HG02852 (cell line): ENCODE measurements around the gene BBS9.

ENCODE experiments used
- ATAC-seq: cut with Tn5 transposase; IDR thresholded peaks from one replicate; pipeline ENCODE4 v1.9.1; 2021; ENCODE audit warnings: mild to moderate bottlenecking, moderate library complexity; ENCODE audit not compliant: unreplicated experiment

The BBS9 gene

DNA sequence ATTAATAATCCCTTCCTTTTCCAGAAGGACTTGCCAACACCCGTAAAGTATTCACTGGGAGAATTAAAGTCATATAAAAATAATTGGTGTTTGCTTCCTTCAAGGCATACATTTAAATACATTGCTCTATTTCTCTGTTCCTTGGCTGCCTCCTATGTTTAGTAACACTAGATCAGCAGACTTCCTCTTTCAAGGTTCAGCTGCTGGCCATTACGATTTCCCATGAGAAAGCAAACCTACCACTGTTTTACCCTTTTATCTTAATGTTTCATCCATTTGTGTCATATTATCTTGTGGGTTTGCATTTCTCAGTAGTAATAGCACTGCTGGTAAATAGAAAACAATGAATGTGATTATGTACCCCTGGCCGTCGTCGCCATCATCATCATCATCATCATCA, 462.1 kb downstream of the BBS9 start:
- no peak for ATAC-seq

DNA sequence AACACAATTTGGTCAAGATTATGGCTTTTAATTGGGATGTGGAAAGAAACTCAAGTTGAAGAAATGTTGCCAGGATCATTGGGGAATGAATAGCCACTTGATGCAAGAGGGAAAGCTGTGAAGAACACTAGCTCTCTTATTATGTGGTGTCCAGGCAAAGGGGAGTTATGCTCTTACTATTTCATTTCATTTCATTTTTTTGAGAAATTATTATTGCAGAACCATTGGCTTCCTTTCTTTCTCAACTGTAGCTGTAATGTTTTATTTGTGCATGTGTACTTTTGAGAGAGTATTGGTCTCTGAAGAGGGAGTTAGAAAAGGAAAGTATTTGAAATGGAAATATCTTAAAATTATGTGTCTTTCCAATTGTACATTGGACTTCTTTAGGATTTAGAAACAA, 463.4 kb downstream of the BBS9 start:
- no peak for ATAC-seq

DNA sequence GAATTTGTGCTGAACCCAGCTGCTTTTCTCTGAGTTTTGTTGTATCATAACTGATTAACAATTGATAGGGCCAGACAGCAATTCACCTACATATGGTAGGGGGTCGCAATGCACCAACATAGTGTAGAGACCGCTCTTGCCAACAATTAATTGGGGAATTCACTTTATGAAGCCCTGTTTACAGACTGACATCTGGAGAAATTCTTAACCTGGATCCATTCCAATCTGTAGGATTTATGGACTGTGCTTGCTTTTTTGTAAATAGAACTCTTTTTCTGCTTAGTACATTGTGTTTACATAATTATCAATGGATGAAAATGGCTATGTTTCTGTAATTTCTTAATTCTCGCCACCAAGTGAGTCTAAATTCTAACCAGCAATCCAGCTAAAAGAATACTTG, 464.2 kb downstream of the BBS9 start:
- ATAC-seq = no peak

DNA sequence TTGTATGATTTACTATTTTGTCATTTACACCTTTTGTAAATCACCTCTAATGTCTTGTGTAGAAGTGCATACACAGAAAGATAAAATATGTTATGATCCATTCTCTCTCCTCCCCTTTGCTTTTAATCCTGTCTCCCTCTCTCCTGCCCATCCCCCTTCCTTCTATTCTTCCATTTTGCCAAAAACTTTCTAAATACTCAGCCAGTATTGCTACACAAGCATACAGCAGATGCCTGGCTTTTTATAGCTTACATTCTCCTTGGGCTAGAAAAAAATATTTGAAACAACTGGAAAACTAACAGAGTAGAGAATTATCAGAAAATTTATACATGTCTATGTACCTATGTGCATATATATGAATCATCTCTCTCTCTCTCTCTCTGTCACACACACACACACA, 467.3 kb downstream of the BBS9 start:
- no peak for ATAC-seq

GRCh38 chr7:33597181-33597580, 467.8 kb downstream of the BBS9 start:
- ATAC-seq = no peak

GRCh38 chr7:33601101-33601500, 471.7 kb downstream of the BBS9 start:
- ATAC-seq = no peak

DNA sequence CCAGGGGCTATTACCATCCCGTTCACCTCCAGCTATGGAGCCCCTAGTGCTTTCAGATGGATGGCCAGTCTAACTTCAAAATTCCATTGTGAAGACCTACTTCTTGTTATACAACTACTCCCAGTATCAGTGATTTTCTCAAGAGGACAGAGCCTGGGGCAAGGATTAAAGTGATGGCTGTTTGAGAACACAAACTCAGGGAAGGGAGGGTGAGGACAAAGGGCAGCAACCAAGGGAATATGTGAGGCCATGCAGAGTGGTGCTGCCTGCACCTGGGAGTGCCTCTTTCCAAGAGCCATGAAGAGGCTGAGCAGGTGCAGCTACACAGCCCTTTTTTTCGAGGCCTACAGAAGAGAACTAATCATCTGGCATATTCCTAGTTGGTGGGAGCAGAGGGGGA, 472.5 kb downstream of the BBS9 start:
- ATAC-seq = no peak

GRCh38 chr7:33604056-33604455, 474.7 kb downstream of the BBS9 start:
- no peak for ATAC-seq

DNA sequence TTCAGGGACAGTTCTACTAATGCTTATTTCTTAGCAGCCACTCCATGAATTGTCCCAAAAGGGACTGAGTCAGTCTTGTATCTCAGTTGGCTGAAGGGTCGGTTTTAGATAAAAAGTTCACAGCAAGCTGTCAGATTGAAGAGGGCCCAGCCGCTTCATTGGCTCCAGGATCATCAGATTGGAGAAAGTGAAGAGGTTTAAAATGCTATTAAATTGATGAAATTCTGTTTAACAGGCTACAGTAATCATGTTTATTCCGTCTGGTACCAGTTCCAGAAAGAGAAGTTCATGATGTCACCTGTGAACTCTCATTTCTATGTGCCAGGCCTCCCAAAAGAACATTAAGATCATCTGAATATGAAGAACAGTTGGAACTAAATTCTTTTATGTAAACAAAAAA, 481.6 kb downstream of the BBS9 start:
- ATAC-seq = no peak

DNA sequence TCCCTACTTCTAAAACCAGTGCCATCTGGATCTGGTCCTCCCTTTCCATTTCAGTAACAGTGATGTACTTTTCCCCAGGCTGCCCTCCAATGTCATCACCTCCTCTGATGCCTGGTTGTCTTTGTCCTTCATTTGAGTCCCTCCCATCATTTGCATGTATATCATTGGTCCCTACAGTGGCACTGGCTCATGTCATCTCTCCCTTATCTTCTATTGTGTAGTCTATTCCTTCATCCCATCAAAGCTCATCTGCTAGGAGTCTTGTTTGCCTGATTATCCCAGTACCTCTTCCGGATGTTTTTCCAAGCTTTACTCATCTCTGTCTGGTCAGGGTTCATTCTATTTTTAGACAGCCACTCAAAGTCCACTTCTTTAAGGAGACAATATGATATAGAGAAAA, 483.1 kb downstream of the BBS9 start:
- ATAC-seq = no peak

GRCh38 chr7:33614357-33615117, 485.2 kb downstream of the BBS9 start:
- no peak for ATAC-seq

GRCh38 chr7:33616752-33617151, 487.4 kb downstream of the BBS9 start:
- ATAC-seq = no peak

DNA sequence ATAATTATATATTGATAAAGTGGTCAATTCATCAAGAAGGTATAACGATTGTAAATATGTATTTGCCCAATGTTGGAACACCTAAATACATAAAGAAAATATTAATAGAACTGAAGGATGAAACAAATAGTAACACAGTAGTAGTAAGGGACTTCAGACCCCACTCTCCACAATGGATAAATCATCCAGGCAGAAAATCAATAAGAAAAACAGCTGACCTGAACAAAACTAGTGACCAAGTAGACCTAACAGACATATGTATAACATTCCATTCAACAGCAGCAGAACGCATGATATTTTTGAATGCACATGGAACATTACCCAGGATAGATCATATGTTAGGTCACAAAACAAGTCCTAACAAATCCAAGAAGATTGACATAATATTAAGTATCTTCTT, 489.9 kb downstream of the BBS9 start:
- no peak for ATAC-seq

DNA sequence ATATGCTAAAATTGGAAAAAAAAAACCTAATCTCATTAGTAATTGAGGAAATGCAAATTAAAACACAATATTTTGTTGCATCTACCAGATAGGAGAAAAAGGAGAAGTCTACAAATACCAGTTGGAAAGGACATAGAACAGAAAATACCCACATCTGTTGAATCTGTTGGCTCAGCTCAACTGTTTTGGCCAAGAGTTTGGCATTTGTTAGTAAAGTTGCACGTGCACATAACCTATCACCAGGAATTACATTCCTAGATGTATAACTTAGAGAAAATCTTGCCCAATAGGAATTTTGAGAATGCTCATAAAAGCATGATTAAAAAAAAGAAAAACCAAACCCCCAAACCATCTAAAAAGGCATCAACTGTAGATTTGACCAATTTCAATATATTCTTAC, 493.9 kb downstream of the BBS9 start:
- ATAC-seq = no peak

- ATAC-seq = no peak
Observed at GRCh38 chr7:33624215-33624614, 494.9 kb downstream of the BBS9 start.

DNA sequence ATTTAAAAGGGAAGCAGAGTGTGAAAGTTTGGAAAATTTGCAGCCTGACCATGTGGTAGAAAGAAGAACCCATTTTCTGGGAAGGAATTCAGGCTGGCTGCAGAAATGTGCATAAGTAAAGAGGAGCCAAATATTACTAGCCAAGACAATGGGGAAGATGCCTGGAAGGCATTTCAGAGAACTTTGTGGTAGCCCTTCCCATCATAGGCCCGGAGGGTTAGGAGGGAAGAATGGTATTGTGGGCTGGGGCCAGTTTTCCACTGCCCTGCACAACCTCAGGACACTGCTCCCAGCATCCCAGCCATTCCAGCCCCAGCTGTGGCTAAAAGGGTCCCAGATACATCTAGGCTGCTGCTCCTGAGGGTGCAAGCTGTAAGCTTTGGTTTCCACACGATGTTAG, 497.5 kb downstream of the BBS9 start:
- ATAC-seq = no peak

- no peak for ATAC-seq
Observed at GRCh38 chr7:33627741-33628140, 498.4 kb downstream of the BBS9 start.

DNA sequence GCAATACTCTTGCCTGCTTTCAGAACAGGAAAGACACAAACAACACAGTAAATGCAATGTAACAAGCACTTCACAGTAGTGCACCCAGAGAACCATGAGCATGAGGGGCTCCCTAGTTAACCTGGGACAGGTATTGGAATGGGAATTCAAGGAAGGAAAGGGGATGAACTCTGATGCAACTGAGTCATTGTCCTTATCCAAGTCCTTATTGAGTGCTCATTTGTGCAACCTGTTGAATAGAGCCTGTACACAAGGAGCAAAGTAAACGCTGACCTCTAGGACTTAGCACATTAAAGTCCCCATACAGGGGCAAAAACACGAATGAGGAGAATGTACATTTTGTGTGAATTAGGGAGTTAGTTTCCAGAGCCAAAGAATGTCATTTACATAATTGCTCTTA, 499.5 kb downstream of the BBS9 start:
- no peak for ATAC-seq

DNA sequence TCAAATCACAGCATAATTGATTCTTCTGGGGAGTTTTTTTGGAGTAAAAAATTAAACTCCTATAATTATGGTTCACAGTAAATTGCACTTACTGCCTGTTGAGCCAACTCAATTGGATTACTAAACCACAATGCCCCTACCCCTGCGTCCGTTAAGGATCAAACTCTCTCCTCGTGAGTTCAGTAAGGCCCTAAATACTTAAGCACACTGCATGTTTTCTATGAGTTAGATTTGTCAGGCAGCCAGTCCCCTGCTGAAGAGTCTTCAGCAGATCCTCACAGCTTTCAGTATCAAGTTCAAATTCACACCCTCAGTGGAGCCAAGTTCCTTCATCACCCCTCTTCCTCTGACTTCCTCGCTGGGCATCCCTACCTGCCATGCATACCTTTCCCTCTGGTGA, 501.0 kb downstream of the BBS9 start:
- no peak for ATAC-seq

DNA sequence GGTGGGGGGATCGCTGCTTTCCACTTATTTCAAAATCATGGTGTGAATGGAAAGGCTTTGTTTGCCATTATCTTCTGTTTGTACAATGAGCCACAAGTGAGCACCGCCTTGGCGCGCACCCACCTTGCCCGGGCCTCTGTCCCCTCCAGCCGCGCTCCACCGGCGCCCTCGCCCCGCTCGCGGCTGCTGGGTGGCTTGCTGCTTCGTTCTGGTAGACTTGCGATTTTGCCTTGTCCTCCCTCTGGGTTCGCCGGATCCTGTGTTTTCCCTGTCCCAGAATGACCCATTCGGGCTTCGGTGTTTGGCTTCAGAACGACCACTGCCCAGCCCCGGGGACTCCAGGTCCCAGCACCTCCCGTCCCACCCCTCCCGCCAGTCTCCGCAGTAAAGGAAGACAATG, 503.0 kb downstream of the BBS9 start:
- ATAC-seq = no peak

DNA sequence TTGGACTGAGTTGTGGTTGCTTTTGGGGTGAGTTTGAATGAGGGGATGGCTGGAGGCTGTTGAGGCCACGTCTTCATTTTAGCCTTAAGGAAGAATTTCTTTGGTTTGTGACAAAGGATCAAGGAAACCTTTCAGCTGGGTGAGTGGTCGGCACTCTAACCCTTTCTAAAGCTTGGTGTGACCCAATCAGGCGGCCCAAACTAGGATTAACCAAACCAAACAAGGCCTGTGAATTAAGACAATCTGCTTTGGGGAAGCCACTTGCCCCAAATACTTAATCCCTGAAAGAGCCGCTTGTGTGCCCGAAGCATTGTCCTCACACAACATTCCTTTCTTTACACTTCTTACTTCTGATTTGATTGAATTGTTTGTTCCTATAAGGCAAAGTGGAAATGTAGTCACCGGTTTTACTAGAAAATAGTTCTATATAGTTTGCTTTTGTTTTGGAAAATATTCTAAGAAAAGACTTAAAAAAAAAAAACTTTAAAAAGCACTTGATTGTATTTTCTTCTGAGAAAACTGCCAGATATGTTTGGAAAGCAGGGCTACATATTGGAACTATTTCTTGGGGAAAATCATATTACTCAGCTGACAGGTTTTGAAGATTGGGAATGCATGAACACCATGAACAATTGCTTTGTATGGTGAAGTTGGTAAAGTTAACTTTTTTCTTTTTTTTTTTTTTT, 503.6 kb downstream of the BBS9 start:
- ATAC-seq = no peak

GRCh38 chr7:33634606-33635005, 505.2 kb downstream of the BBS9 start:
- ATAC-seq = no peak

- no peak for ATAC-seq
Observed at GRCh38 chr7:33636359-33636758, 507.0 kb downstream of the BBS9 start.
